IPS DF 6.9 (cell line): ENCODE results near the gene B3GALT5.
"Not testable (repeated sequence)": the region's sequence is repeated elsewhere in the genome, so short reads cannot be mapped to it uniquely, and the experiment has no call there.

ENCODE experiments used
- DNase-seq: peaks from one replicate; pipeline ENCODE4 v3.0.0-alpha.2; 2013; ENCODE audit warnings: low read depth, low spot score
- H3K27ac ChIP-seq: one replicate; pipeline ENCODE4 v1.5.1; 2013; ENCODE audit warnings: low read length, control low read depth
- H3K27me3 ChIP-seq: 2 replicates; pipeline ENCODE4 v1.6.1; 2013; ENCODE audit warnings: mild to moderate bottlenecking, low read length; ENCODE audit not compliant: control insufficient read depth, insufficient read depth
- H3K36me3 ChIP-seq: 2 replicates; pipeline ENCODE4 v1.6.1; 2013; ENCODE audit warnings: low read length; ENCODE audit not compliant: control insufficient read depth, insufficient read depth
- H3K4me1 ChIP-seq: 2 replicates; pipeline ENCODE4 v1.6.1; 2013; ENCODE audit warnings: low read length; ENCODE audit not compliant: control insufficient read depth, insufficient read depth
- H3K4me3 ChIP-seq: 2 replicates; pipeline ENCODE4 v1.5.1; 2013; ENCODE audit warnings: mild to moderate bottlenecking, low read length
- H3K9me3 ChIP-seq: 2 replicates; pipeline ENCODE4 v1.6.1; 2013; ENCODE audit warnings: low read length, inconsistent platforms; ENCODE audit not compliant: control insufficient read depth, insufficient read depth
- WGBS: extraction: QIAGEN DNeasy Blood & Tissue Kit; methylation state at CpG from one replicate; pipeline ENCODE4 v1.1.7; 2013; ENCODE audit warnings: mixed read lengths, missing lambda C conversion rate; ENCODE audit not compliant: insufficient read length, insufficient coverage; 5-methylcytosine and 5-hydroxymethylcytosine counted together

The B3GALT5 gene

GRCh38 chr21:39675590-39675989, 62.9 kb downstream of the B3GALT5 start:
- no CpG with 5 or more reads among the region's 12 CpGs for WGBS
- Histone ChIP-seq H3K4me3 (no peak overlapping the region), H3K9me3 (no peaks in the 10 kb centered on the region), H3K27me3 (no peaks in the 10 kb centered on the region), H3K36me3 (no peaks in the 10 kb centered on the region), H3K4me1 (no peaks in the 10 kb centered on the region; the same call in 1 of the 2 replicates), H3K27ac (no peak overlapping the region)
- DNase-seq = no peak

DNA sequence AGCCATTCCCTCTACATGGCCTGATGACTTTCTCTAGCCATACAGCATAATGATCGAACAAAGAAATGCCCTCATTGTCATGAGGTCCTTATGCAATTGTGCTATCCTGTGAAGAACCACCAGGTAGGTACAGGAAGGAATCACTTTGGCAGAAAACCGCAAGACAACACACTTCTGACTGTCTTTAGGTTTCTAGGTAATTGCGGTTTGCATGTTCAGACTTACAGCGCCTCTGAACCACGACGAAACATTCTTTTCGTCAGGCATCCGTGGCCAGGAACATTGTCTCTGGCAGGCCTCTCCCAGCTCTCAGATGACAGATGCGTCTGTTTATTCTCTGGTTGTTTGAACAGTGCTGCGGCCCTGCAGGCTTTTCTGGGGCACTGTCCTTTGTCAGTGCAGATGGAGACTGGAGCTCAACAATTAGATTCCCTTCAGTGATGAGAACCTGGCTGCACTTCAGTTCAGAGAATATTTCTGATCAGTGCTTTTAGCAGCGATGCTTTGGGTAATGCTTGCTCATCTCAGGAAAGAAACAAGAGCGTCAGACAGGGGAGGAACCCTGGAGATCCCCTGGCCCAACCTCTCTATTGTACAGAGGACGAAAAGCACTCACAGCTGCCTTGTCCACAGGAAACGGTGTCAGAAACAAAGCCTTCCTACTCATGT, 63.4 kb downstream of the B3GALT5 start:
- H3K4me1 ChIP-seq = no peaks in the 10 kb centered on the region; the same call in 1 of the 2 replicates
- no CpG with 5 or more reads among the region's 14 CpGs for WGBS
- DNase-seq = no peak
- no peaks in the 10 kb centered on the region for H3K27me3 ChIP-seq
- no peak overlapping the region for H3K27ac ChIP-seq
- H3K36me3 ChIP-seq = no peaks in the 10 kb centered on the region
- no peak overlapping the region for H3K4me3 ChIP-seq
- H3K9me3 ChIP-seq = no peaks in the 10 kb centered on the region

- no CpG with 5 or more reads among the region's 4 CpGs for WGBS
- Histone ChIP-seq H3K9me3 (no peaks in the 10 kb centered on the region), H3K27ac (no peak overlapping the region), H3K36me3 (no peaks in the 10 kb centered on the region), H3K27me3 (no peaks in the 10 kb centered on the region), H3K4me3 (no peak overlapping the region), H3K4me1 (no peaks in the 10 kb centered on the region)
- no peak for DNase-seq
Measured at GRCh38 chr21:39680216-39680615, 67.5 kb downstream of the B3GALT5 start.

- DNase-seq = no peak
- Histone ChIP-seq H3K36me3 (no peaks in the 10 kb centered on the region), H3K27me3 (no peaks in the 10 kb centered on the region), H3K4me1 (no peaks in the 10 kb centered on the region), H3K9me3 (no peaks in the 10 kb centered on the region), H3K4me3 (no peak overlapping the region), H3K27ac (no peak overlapping the region)
- no CpG with 5 or more reads among the region's 4 CpGs for WGBS
Measured at GRCh38 chr21:39681257-39681656, 68.5 kb downstream of the B3GALT5 start.

GRCh38 chr21:39681845-39682244, 69.1 kb downstream of the B3GALT5 start:
- H3K36me3 ChIP-seq = no peaks in the 10 kb centered on the region
- DNase-seq = no peak
- H3K9me3 ChIP-seq = no peaks in the 10 kb centered on the region
- WGBS = no CpG with 5 or more reads among the region's 2 CpGs
- H3K27ac ChIP-seq = no peak overlapping the region
- no peak overlapping the region for H3K4me3 ChIP-seq
- no peaks in the 10 kb centered on the region for H3K4me1 ChIP-seq
- no peaks in the 10 kb centered on the region for H3K27me3 ChIP-seq

GRCh38 chr21:39685236-39685635, 72.5 kb downstream of the B3GALT5 start:
- H3K27me3 ChIP-seq = no peaks in the 10 kb centered on the region
- no CpG with 5 or more reads among the region's 1 CpG for WGBS
- H3K9me3 ChIP-seq = no peaks in the 10 kb centered on the region
- no peaks in the 10 kb centered on the region for H3K4me1 ChIP-seq
- no peak overlapping the region for H3K27ac ChIP-seq
- no peak for DNase-seq
- no peak overlapping the region for H3K4me3 ChIP-seq
- no peaks in the 10 kb centered on the region for H3K36me3 ChIP-seq

- H3K27ac ChIP-seq = no peak overlapping the region
- H3K36me3 ChIP-seq = no peaks in the 10 kb centered on the region
- no peak for DNase-seq
- no peaks in the 10 kb centered on the region for H3K27me3 ChIP-seq
- H3K9me3 ChIP-seq = no peaks in the 10 kb centered on the region
- no peaks in the 10 kb centered on the region for H3K4me1 ChIP-seq
- no peak overlapping the region for H3K4me3 ChIP-seq
- no CpG with 5 or more reads among the region's 5 CpGs for WGBS
Measured at GRCh38 chr21:39685991-39686390, 73.3 kb downstream of the B3GALT5 start.

GRCh38 chr21:39686646-39687468, 74.1 kb downstream of the B3GALT5 start:
- no peaks in the 10 kb centered on the region for H3K9me3 ChIP-seq
- no peaks in the 10 kb centered on the region for H3K36me3 ChIP-seq
- no peak for DNase-seq
- WGBS = 100% methylated on average over 1 of the region's 15 CpGs
- H3K4me1 ChIP-seq = no peaks in the 10 kb centered on the region
- H3K27me3 ChIP-seq = no peaks in the 10 kb centered on the region
- no peak overlapping the region for H3K27ac ChIP-seq
- H3K4me3 ChIP-seq = no peak overlapping the region

DNA sequence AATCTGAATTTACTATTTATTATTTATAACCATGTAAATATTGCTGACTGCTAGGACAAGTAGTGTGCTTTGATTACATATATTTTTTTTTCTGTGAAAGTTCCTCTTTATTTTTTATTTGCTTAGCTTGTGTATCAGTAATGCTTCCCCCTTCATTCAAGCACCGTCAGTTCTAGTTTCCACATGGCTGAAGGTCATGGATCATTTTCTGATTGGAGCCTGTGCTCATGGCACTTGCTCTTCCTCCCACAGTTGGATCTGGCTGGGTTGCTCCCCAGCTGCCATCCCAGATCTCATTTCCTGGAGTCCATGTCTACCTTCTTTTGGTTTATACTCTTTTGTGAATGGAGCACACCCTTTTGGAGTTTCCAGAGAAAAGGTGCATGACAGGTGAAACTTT, 75.3 kb downstream of the B3GALT5 start:
- no peaks in the 10 kb centered on the region for H3K4me1 ChIP-seq
- no peaks in the 10 kb centered on the region for H3K36me3 ChIP-seq
- no CpG with 5 or more reads among the region's 1 CpG for WGBS
- no peaks in the 10 kb centered on the region for H3K9me3 ChIP-seq
- H3K27me3 ChIP-seq = no peaks in the 10 kb centered on the region
- H3K27ac ChIP-seq = no peak overlapping the region
- no peak overlapping the region for H3K4me3 ChIP-seq
- no peak for DNase-seq

GRCh38 chr21:39689860-39690259, 77.1 kb downstream of the B3GALT5 start:
- H3K9me3 ChIP-seq, H3K27ac ChIP-seq, H3K36me3 ChIP-seq, DNase-seq, H3K4me3 ChIP-seq, H3K4me1 ChIP-seq, H3K27me3 ChIP-seq: not testable (repeated sequence)
- 95% methylated on average over 1 of the region's 1 CpG for WGBS
